NB4 (cell line): ENCODE results near the gene KRT16.

Source experiments
- CTCF ChIP-seq: IDR thresholded peaks from one replicate; pipeline ENCODE4 v1.5.1; 2012; ENCODE audit warnings: low read depth, low read length
- MAX ChIP-seq: IDR thresholded peaks from 2 replicates; pipeline ENCODE4 v1.6.1; 2011; ENCODE audit warnings: low read depth, low read length
- MYC ChIP-seq: IDR thresholded peaks from 2 replicates; pipeline ENCODE4 v1.6.1; 2011; ENCODE audit warnings: low read depth, low read length
- POLR2A ChIP-seq: IDR thresholded peaks from 2 replicates; pipeline ENCODE4 v1.6.1; 2011; ENCODE audit warnings: mild to moderate bottlenecking; ENCODE audit not compliant: insufficient read length; ENCODE audit errors: extremely low read depth

DNA sequence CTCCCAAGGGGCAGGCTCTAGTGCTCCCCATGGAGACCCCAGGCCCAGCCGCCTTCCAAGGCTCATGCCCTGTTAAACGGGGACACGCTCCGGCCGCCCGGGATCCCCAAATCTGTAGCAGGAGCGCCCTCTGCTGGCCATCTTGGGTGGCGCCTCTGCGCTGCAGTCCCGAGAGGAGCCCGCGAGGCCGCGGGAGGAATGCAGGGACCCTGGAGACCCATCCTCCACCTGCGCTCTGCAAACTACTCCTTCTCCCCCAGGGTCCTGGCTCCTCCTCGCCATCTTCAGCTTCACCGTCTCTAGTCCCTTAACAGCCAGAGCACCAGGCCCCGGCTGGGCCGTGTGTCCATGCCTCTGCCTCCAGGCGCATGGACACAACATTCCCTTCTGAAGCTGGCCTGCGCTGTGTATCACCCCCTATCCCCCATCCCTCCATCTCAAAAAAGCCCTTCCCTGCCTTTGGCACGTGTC is 35.4 kb upstream of the KRT16 start:
- no peak for TF ChIP-seq POLR2A
- TF ChIP-seq CTCF, result peak; percentile 71
- peak; percentile 45; the same call in 1 of the 2 replicates for TF ChIP-seq MYC
- TF ChIP-seq MAX, result peak; percentile 26; the same call in 1 of the 2 replicates
